Cardiac ventricle fibroblast (primary cell): Measurements from ENCODE around the gene AP1S3. TPM values are rescaled to one million over a fixed set of nuclear protein-coding genes. Genes with fewer than 3 reads are reported as not detected.

Source experiments
- total RNA-seq: library from RNA; depleted of rRNA; stranded (reverse); fragments of >200 nt; gene quantifications from 2 replicates; pipeline ENCODE4 v1.2.3, GENCODE V29; 2015

The AP1S3 gene
- 0.39 and 1.3 TPM in 2 replicates for total RNA-seq

GRCh38 chr2:223837287-223838061 lies at the start of gene AP1S3:
Gene AP1S3 (minus strand): TSS chr2:223837582. CDS start chr2:223837450, 132 bp downstream.

Other genes with a start within 250 kb of the AP1S3 start
- gene SCG2, start 235.2 kb downstream of the AP1S3 start, total RNA-seq = 25.9 and 26.6 TPM in 2 replicates
- gene WDFY1, start 107.8 kb upstream of the AP1S3 start, total RNA-seq = 38.7 and 50.6 TPM in 2 replicates
- 26.5 and 36.5 TPM in 2 replicates for gene MRPL44, start 119.9 kb upstream of the AP1S3 start, total RNA-seq
- gene SERPINE2, start 201.7 kb upstream of the AP1S3 start, total RNA-seq = 99.2 and 113 TPM in 2 replicates